RWPE1 (cell line): ENCODE results near the gene ENDOD1.

Experiments
- CTCF ChIA-PET: fragments of 350-600 bp; sonication (Branson Sonifier 250); formaldehyde crosslinking; extraction: SDS; loops from one replicate; lab custom pipeline; 2021; lab: Yijun Ruan, JAX
- POLR2A ChIA-PET: fragments of 400-600 bp; formaldehyde crosslinking; extraction: SDS; loops from one replicate; lab custom pipeline; 2020; ENCODE audit warnings: antibody characterized with exemption; ENCODE audit not compliant: low non-redundant PET; lab: Yijun Ruan, JAX
- DNase-seq: peaks from one replicate; pipeline ENCODE4 v3.0.0; 2012; ENCODE audit warnings: low spot score
- H3K27ac ChIP-seq: fragments of 450-650 bp; 2 replicates; pipeline ENCODE4 v1.5.1; 2017
- TF ChIP-seq, protein P1 (sequence below): fragments of 450-650 bp; conservative IDR thresholded peaks from 2 replicates; pipeline ENCODE4 v1.5.1; 2017; ENCODE audit warnings: low read depth, mild to moderate bottlenecking

ENDOD1 gene

GRCh38 chr11:95081412-95081811, 8.2 kb upstream of the ENDOD1 start:
- no peak overlapping the region for H3K27ac ChIP-seq
- ChIA-PET POLR2A (no interaction called here), CTCF (interaction anchor here (0.7 to 1.4 kb wide), 2 partner anchors 12 to 39 kb away, joined by 3 to 4 read pairs; no protein-coding TSS in a partner anchor)
- DNase-seq, result no peak
- TF ChIP-seq, protein P1, sequence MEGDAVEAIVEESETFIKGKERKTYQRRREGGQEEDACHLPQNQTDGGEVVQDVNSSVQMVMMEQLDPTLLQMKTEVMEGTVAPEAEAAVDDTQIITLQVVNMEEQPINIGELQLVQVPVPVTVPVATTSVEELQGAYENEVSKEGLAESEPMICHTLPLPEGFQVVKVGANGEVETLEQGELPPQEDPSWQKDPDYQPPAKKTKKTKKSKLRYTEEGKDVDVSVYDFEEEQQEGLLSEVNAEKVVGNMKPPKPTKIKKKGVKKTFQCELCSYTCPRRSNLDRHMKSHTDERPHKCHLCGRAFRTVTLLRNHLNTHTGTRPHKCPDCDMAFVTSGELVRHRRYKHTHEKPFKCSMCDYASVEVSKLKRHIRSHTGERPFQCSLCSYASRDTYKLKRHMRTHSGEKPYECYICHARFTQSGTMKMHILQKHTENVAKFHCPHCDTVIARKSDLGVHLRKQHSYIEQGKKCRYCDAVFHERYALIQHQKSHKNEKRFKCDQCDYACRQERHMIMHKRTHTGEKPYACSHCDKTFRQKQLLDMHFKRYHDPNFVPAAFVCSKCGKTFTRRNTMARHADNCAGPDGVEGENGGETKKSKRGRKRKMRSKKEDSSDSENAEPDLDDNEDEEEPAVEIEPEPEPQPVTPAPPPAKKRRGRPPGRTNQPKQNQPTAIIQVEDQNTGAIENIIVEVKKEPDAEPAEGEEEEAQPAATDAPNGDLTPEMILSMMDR, result no peak

- DNase-seq, result no peak
- no peak overlapping the region for H3K27ac ChIP-seq
- POLR2A ChIA-PET, result interaction anchor here (0.8 kb wide), 1 partner anchor 15 kb away, joined by 3 read pairs; no protein-coding TSS in a partner anchor
- CTCF ChIA-PET, result interaction anchor here (1.4 kb wide), 1 partner anchor 10 kb away, joined by 4 read pairs; no protein-coding TSS in a partner anchor
- TF ChIP-seq, protein P1, result no peak
These were observed 7.1 kb upstream of the ENDOD1 start for GRCh38 chr11:95082576-95083001.

DNA sequence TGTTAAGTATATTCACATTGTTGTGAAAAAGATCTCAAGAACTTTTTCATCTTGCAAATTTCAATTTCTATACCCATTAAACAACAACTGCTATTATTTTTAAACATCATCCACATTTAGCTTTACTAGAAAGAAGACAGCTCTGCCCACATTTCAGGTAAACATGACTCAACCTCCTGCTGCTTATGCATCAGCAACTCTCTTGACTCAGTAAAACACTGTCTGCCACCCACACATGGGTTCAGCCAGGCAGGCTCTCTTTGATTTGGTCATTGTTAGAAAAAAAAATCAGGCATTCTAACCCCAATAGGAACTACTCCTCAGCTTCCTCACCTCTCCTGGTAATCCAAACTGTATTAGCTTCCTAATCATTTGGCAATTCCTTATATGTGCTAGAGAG, 5.1 kb upstream of the ENDOD1 start:
- TF ChIP-seq, protein P1, result no peak
- H3K27ac ChIP-seq, result no peak overlapping the region
- peak; percentile 58 for DNase-seq
- ChIA-PET CTCF (interaction anchor here (0.7 to 1.2 kb wide), 2 partner anchors 17 to 30 kb away, joined by 3 to 5 read pairs; no protein-coding TSS in a partner anchor), POLR2A (interaction anchor here (0.9 kb wide), 1 partner anchor 10 kb away, joined by 3 read pairs; no protein-coding TSS in a partner anchor)

- no peak for DNase-seq
- CTCF ChIA-PET, result interaction anchor here (1.2 kb wide), 1 partner anchor 18 kb away, joined by 5 read pairs; no protein-coding TSS in a partner anchor
- TF ChIP-seq, protein P1, result no peak
- POLR2A ChIA-PET, result interaction anchor here (0.9 kb wide), 1 partner anchor 9 kb away, joined by 3 read pairs; no protein-coding TSS in a partner anchor
- no peak overlapping the region for H3K27ac ChIP-seq
These were observed 4.4 kb upstream of the ENDOD1 start for GRCh38 chr11:95085117-95085816.

- POLR2A ChIA-PET, result no interaction called here
- no peak for DNase-seq
- TF ChIP-seq, protein P1, result no peak
- CTCF ChIA-PET, result interaction anchor here (0.8 kb wide), 1 partner anchor 1165 kb away, joined by 3 read pairs; no protein-coding TSS in a partner anchor
- H3K27ac ChIP-seq, result no peak overlapping the region
These were observed 3.5 kb upstream of the ENDOD1 start for GRCh38 chr11:95086151-95086550.

- CTCF ChIA-PET, result no interaction called here
- DNase-seq, result no peak
- H3K27ac ChIP-seq, result no peak overlapping the region
- TF ChIP-seq, protein P1, result no peak
- POLR2A ChIA-PET, result no interaction called here
These were observed 2.6 kb upstream of the ENDOD1 start for GRCh38 chr11:95086836-95087570.
